ENCODE results near the gene SCG3.

The SCG3 gene

DNA sequence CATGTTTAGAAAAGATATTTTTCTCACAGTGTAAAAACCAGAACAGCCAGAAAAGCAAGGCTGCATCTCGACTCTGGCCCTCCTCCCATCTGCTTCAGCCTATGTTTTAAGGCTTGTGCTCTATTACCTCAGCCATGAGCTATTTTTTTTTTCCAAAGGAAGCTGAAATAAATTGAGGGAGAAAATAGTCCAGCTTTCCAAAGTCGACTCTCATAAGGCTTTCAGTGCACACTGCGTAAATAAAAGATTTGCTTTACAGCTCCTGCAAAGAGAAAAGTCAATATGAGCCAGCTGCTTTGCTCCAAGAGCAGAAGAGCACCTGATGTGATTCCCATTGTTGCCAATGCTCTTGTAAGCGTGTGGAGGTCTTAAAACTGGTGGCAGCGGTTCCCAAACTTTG, 26.7 kb downstream of the SCG3 start:
- no peak overlapping the region for H3K9ac ChIP-seq
- H3K4me1 ChIP-seq: no peaks in the 10 kb centered on the region
- no peaks in the 10 kb centered on the region for H3K36me3 ChIP-seq
- H3K4me3 ChIP-seq: no peak overlapping the region
- H4K20me1 ChIP-seq: no peaks in the 10 kb centered on the region
- H3K4me2 ChIP-seq: no peak overlapping the region
- H3K27ac ChIP-seq: no peak overlapping the region
- H3K27me3 ChIP-seq: no peaks in the 10 kb centered on the region
- no peaks in the 10 kb centered on the region for H3K9me3 ChIP-seq
- no peak for TF ChIP-seq Cebpa-rat (IDR thresholded peaks at IDR 0.05)

DNA sequence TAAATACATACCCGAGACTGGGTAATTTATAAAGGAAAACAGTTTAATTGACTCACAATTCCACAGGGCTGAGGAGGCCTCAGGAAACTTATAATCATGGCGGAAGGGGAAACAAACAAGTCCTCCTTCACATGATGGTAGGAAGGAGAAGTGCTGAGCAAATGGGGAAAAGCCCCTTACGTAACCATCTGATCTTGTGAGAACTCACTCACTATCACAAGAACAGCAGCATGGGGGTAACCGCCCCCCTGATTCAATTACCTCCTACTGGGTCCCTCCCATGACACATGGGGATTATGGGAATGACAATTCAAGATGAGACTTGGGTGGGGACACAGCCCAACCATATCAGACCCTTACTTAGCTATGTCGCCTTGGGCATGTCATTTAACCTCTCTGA, 27.7 kb downstream of the SCG3 start:
- no peaks in the 10 kb centered on the region for H4K20me1 ChIP-seq
- H3K9me3 ChIP-seq: no peaks in the 10 kb centered on the region
- no peaks in the 10 kb centered on the region for H3K27me3 ChIP-seq
- H3K36me3 ChIP-seq: no peaks in the 10 kb centered on the region
- H3K4me3 ChIP-seq: no peak overlapping the region
- H3K4me1 ChIP-seq: no peaks in the 10 kb centered on the region
- H3K4me2 ChIP-seq: no peak overlapping the region
- H3K9ac ChIP-seq: no peak overlapping the region
- no peak overlapping the region for H3K27ac ChIP-seq
- no peak for TF ChIP-seq Cebpa-rat (IDR thresholded peaks at IDR 0.05)

DNA sequence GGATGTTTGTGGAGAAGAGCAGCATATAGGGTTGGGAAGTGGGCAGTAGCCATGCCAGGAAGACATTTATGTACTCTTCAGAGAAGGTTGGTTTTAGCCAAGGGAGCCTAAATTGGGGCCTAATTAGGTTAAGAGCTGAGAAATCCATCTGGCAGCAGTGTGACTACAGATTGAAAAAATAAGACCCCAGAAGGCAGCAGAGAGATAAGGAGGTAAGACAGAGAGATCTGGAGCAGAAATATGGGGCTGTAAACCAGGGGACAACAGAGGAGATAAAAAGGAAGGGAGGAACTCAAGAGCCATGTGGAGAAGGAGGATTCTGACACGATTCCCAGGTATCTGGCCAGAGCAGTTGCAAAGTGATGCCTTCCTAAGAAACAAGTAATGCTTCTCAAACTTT, 32.9 kb downstream of the SCG3 start:
- Histone ChIP-seq H3K27me3 (no peaks in the 10 kb centered on the region), H3K27ac (no peak overlapping the region), H3K4me2 (no peak overlapping the region), H3K9ac (no peak overlapping the region), H4K20me1 (no peaks in the 10 kb centered on the region), H3K36me3 (0 out of 2 replicates have a peak, but pooled peaks cover 10% of the 10 kb centered on the region), H3K9me3 (no peaks in the 10 kb centered on the region), H3K4me1 (no peaks in the 10 kb centered on the region), H3K4me3 (no peak overlapping the region)
- TF ChIP-seq Cebpa-rat (IDR thresholded peaks at IDR 0.05): no peak

DNA sequence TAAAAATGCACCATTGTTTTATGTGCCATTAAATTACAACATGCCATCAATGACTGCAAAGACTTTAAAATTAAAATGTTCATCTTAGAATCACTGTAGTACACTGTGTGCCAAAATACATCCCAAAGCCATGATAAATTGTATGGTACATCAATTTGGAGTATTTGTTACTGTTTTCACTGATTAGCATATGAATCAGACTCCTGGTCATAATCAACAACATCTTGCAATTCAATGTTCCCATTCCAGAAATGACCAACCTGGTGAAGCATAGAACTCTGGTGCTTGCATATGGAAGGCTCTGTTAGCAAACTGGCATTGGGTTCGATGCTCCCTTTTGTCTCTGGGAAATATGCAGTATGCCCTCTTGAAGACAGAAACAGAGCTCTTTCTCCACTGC, 33.6 kb downstream of the SCG3 start:
- Histone ChIP-seq H4K20me1 (no peaks in the 10 kb centered on the region), H3K27ac (no peak overlapping the region), H3K36me3 (peaks cover 12% of the 10 kb centered on the region; the same call in 1 of the 2 replicates), H3K4me2 (no peak overlapping the region), H3K9ac (no peak overlapping the region), H3K27me3 (no peaks in the 10 kb centered on the region), H3K4me3 (no peak overlapping the region), H3K4me1 (no peaks in the 10 kb centered on the region), H3K9me3 (no peaks in the 10 kb centered on the region)
- TF ChIP-seq Cebpa-rat (IDR thresholded peaks at IDR 0.05): no peak

DNA sequence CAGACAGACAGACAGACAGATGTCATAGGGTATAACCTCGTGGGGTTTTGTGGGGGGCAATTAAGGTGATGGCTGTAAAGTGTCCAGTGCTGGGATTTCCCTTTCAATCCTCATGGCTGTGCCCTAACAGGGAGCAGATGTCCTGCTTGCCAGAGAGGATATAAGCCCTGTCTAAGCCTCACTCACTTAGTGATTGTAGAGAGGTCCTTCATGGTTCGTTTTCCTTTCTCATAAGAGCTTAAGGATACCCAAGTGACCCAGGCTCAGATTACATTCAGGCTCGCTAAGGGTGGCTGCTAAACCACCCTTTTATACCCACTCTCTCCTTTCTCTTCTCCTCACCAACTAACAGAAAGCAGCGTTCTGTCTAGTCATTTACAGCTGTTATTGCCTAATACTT, 36.9 kb downstream of the SCG3 start:
- no peak overlapping the region for H3K4me3 ChIP-seq
- no peaks in the 10 kb centered on the region for H3K9me3 ChIP-seq
- no peak for TF ChIP-seq Cebpa-rat (IDR thresholded peaks at IDR 0.05)
- no peak overlapping the region for H3K27ac ChIP-seq
- H3K4me2 ChIP-seq: no peak overlapping the region
- no peaks in the 10 kb centered on the region for H3K4me1 ChIP-seq
- no peak overlapping the region for H3K9ac ChIP-seq
- no peaks in the 10 kb centered on the region for H3K27me3 ChIP-seq
- H4K20me1 ChIP-seq: no peaks in the 10 kb centered on the region
- peaks cover 37% of the 10 kb centered on the region for H3K36me3 ChIP-seq

DNA sequence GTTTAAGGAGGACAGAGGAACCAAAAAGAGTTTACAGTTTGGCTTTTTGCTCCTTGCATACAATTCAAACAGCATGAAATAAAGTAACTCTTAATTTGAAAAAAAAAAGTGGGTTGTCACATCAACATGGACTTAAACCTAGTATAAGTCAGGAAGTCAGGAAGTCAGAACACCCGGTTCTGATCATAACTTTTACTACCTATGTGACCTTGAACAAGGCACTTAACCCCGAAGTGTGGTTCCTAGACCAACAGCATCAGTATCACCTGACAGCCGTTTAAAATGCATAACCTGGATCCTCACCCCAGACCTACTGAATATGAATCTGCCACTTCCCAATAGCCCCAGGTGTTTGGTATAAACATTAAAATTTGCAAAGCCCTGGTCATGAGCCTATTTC, 37.4 kb downstream of the SCG3 start:
- Histone ChIP-seq H3K4me2 (no peak overlapping the region), H3K9me3 (no peaks in the 10 kb centered on the region), H3K4me1 (no peaks in the 10 kb centered on the region), H3K36me3 (peaks cover 40% of the 10 kb centered on the region), H3K4me3 (no peak overlapping the region), H3K9ac (no peak overlapping the region), H4K20me1 (no peaks in the 10 kb centered on the region), H3K27me3 (no peaks in the 10 kb centered on the region), H3K27ac (no peak overlapping the region)
- no peak for TF ChIP-seq Cebpa-rat (IDR thresholded peaks at IDR 0.05)

DNA sequence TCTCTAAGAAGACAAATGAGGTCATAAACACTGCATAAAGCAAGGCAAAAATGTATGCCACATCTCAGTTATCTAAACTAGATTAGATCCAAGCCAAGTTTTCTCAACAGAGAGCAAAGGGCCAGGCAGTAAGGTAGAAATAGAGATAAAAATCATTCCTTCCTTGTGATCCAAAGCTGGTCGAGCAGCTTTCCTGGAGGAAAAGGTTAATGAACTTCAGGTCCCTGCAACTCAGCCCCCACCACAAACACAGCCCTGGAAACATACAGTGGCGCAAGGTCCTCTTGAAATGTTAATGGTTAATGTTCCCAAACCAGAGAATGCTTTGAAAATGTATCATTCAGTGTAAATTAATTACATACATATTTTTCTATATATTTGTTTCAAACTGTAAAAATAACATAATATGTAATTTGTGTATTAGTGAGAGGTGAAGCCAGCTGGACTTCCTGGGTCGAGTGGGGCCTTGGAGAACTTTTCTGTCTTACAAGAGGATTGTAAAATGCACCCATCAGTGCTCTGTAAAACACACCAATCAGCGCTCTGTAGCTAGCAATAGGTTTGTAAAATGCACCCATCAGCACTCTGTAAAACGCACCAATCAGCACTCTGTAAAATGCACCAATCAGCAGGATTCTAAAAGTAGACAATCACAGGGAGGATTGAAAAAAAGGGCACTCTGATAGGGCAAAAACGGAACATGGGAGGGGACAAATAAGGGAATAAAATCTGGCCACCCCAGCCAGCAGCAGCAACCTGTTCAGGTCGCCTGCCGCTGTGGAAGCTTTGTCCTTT, 39.1 kb downstream of the SCG3 start:
- Histone ChIP-seq H4K20me1 (peaks cover 14% of the 10 kb centered on the region; the same call in 1 of the 2 replicates), H3K4me1 (peaks cover 15% of the 10 kb centered on the region), H3K27me3 (no peaks in the 10 kb centered on the region), H3K9ac (no peak overlapping the region), H3K36me3 (peaks cover 40% of the 10 kb centered on the region), H3K9me3 (no peaks in the 10 kb centered on the region), H3K4me2 (no peak overlapping the region), H3K27ac (no peak overlapping the region), H3K4me3 (no peak overlapping the region)
- no peak for TF ChIP-seq Cebpa-rat (IDR thresholded peaks at IDR 0.05)

DNA sequence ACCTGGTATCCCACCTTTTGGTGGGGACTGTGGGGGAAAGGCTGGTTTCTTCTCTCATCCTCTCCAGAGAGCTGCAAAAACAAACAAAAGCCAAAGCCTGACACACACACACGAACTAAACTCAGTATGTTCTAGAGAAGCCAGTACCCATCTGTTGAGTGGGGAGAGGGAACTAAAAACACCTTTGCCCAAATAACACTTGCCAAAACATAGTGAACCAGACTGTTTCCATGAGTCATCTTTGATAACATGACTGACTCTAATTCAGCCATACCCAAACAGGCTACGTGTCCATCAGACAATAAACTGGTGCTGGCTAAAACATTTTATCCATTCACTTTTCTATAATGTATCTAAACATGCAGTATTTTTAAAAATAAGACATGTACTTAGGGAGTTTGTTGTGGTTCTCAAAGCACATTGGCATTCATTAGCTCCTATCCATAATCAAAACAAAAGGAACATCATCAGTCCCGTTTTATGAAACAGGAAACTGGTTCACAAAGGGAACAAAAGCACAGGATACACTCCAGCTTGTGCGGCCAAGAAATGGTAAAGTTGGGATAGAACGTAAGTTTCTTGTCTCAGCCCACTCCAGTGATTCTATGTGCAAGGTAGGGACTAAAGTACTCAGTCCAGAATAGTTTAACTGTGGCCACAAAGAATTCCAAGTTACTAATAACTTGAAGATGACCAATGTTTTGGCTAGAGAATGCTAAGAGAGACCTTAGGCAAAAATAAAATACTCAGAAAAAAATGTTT, 40.1 kb downstream of the SCG3 start:
- TF ChIP-seq Cebpa-rat (IDR thresholded peaks at IDR 0.05): no peak
- H3K9me3 ChIP-seq: no peaks in the 10 kb centered on the region
- H3K27ac ChIP-seq: no peak overlapping the region
- H3K4me3 ChIP-seq: no peak overlapping the region
- no peak overlapping the region for H3K4me2 ChIP-seq
- H3K9ac ChIP-seq: no peak overlapping the region
- peaks cover 25% of the 10 kb centered on the region for H3K4me1 ChIP-seq
- peaks cover 35% of the 10 kb centered on the region for H3K36me3 ChIP-seq
- H3K27me3 ChIP-seq: no peaks in the 10 kb centered on the region
- peaks cover 24% of the 10 kb centered on the region for H4K20me1 ChIP-seq

DNA sequence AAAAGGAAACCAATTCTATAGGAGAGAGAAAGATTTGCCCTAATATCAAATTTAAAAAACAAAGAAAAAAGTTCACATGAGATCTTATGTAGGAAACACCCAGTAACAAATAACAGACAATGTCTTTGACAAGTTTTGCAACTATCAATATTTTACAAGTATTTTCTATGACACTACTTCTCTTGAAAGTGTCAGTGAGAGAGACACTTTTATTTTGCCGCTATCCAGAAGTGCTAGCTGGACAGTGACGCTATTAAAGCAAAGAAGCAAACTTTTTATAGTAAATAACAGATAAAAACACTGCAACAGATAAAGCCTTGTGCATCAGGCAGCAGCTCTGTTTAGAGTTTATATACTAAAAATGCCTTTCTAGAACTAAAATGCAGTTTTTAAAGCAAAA, 42.9 kb downstream of the SCG3 start:
- Histone ChIP-seq H3K36me3 (peaks cover 31% of the 10 kb centered on the region), H3K9me3 (no peaks in the 10 kb centered on the region), H3K4me3 (no peak overlapping the region), H3K27ac (no peak overlapping the region), H3K9ac (no peak overlapping the region), H3K27me3 (no peaks in the 10 kb centered on the region), H3K4me1 (peaks cover 52% of the 10 kb centered on the region), H3K4me2 (peak overlapping the region; percentile 38; the same call in 1 of the 2 replicates), H4K20me1 (peaks cover 42% of the 10 kb centered on the region)
- no peak for TF ChIP-seq Cebpa-rat (IDR thresholded peaks at IDR 0.05)

DNA sequence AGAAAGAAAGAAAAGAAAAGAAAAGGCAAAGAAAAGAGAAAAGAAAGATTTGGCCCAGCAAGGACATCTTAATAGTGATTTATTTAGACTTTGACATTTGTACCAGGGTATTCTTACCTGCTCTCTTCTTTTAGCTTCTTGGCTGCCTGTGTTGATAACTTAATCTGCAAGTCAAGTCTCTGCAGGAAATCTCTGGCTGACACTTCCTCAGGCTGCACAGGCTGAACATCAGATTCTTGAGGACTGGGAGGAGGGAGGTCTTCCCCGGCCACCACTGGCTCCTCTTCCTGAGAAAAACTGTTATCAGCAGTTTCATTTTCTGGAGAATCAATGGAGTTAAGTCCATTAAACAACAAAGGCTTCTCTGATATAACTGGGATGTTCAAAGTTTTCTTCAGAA, 43.4 kb downstream of the SCG3 start:
- Histone ChIP-seq H3K27me3 (no peaks in the 10 kb centered on the region), H3K4me1 (peaks cover 57% of the 10 kb centered on the region), H3K9me3 (no peaks in the 10 kb centered on the region), H3K4me3 (no peak overlapping the region), H3K36me3 (peaks cover 31% of the 10 kb centered on the region), H3K4me2 (peak overlapping the region; percentile 38), H3K9ac (0 out of 2 replicates have a peak overlapping the region, but pooled peaks have one; percentile 20), H4K20me1 (peaks cover 42% of the 10 kb centered on the region), H3K27ac (no peak overlapping the region)
- TF ChIP-seq Cebpa-rat (IDR thresholded peaks at IDR 0.05): no peak

Data from BLaER1 (cell line).